H1 (cell line): ENCODE measurements around the gene ZSWIM7. TPM values are rescaled to one million over a fixed set of nuclear protein-coding genes. Genes with fewer than 3 reads are reported as not detected.
"Not testable (repeated sequence)": the region's sequence is repeated elsewhere in the genome, so short reads cannot be mapped to it uniquely, and the experiment has no call there.

ENCODE experiments used
- CTCF ChIA-PET: fragments of 300-600 bp; sonication (Branson Sonifier 250); formaldehyde crosslinking; loops from one replicate; lab custom pipeline; 2021; ENCODE audit not compliant: partially characterized antibody; lab: Charles Lee
- POLR2A ChIA-PET: fragments of 300-600 bp; sonication (Branson Sonifier 250); formaldehyde crosslinking; loops from one replicate; lab custom pipeline; 2021; ENCODE audit warnings: inconsistent platforms; ENCODE audit not compliant: partially characterized antibody; lab: Charles Lee
- DNase-seq, 2 experiments: peaks; one replicate each; pipeline versions ENCODE4 v3.0.0 to v3.0.0-alpha.2; 2010 to 2022; ENCODE audit warnings: low spot score in 2 of 2, low read depth in 1 of 2, mixed read lengths in 1 of 2
- FAIRE-seq: peaks from 2 replicates; lab custom pipeline; 2011; peaks lifted over from hg19 to GRCh38; lab: Jason Lieb, UNC
- H2AFZ ChIP-seq: 2 replicates; pipeline ENCODE4 v1.8.1; 2012; ENCODE audit warnings: low read length, inconsistent platforms
- H2AK5ac ChIP-seq: 2 replicates; pipeline ENCODE4 v1.6.1; 2013; ENCODE audit warnings: low read depth, low read length
- H2BK120ac ChIP-seq: replicated peaks from 2 replicates; pipeline ENCODE3; 2013; ENCODE audit warnings: low read depth, low read length, inconsistent platforms
- H2BK12ac ChIP-seq: 2 replicates; pipeline ENCODE4 v1.6.1; 2013; ENCODE audit warnings: low read depth, low read length
- H2BK15ac ChIP-seq: 2 replicates; pipeline ENCODE4 v1.6.1; 2013; ENCODE audit warnings: low read length
- H2BK20ac ChIP-seq: 2 replicates; pipeline ENCODE4 v1.6.1; 2013; ENCODE audit warnings: low read length
- H2BK5ac ChIP-seq: 2 replicates; pipeline ENCODE4 v1.6.1; 2013; ENCODE audit warnings: low read depth, low read length
- H3K14ac ChIP-seq: 2 replicates; pipeline ENCODE4 v1.6.1; 2013; ENCODE audit warnings: inconsistent platforms; ENCODE audit not compliant: insufficient read length
- H3K18ac ChIP-seq: 2 replicates; pipeline ENCODE4 v1.6.1; 2013; ENCODE audit warnings: low read length; ENCODE audit errors: extremely low read depth
- H3K23ac ChIP-seq: 2 replicates; pipeline ENCODE4 v1.6.1; 2013; ENCODE audit warnings: inconsistent platforms; ENCODE audit not compliant: insufficient read length
- H3K23me2 ChIP-seq: 2 replicates; pipeline ENCODE4 v1.6.1; 2013; ENCODE audit warnings: low read depth, low read length
- H3K27ac ChIP-seq: 2 replicates; pipeline ENCODE4 v1.6.1; 2011; ENCODE audit warnings: low read depth, low read length, inconsistent platforms
- H3K27me3 ChIP-seq, 4 experiments: replicated peaks in 1 of 4; 1 replicate in 1 of 4; 2 replicates in 3 of 4; pipeline versions ENCODE4 v1.6.1 to v1.8.1; 2011 to 2013; ENCODE audit warnings: low read length in 3 of 4, mild to moderate bottlenecking in 3 of 4, inconsistent platforms in 2 of 4, mixed read lengths in 2 of 4, moderate library complexity in 1 of 4; ENCODE audit not compliant: control insufficient read depth in 3 of 4, insufficient read depth in 3 of 4; ENCODE audit errors: extremely low read depth in 1 of 4
- H3K36me3 ChIP-seq, 4 experiments: 2 replicates each; pipeline versions ENCODE4 v1.6.1 to v1.8.1; 2011 to 2013; ENCODE audit warnings: mild to moderate bottlenecking in 4 of 4, low read length in 3 of 4, moderate library complexity in 2 of 4, control low read depth in 1 of 4, inconsistent platforms in 1 of 4; ENCODE audit not compliant: insufficient read depth in 4 of 4, control insufficient read depth in 2 of 4
- H3K4ac ChIP-seq: replicated peaks from 2 replicates; pipeline ENCODE3; 2013; ENCODE audit warnings: low read length, low read depth, mixed read lengths, inconsistent platforms; ENCODE audit not compliant: insufficient read length
- H3K4me1 ChIP-seq, 4 experiments: replicated peaks in 1 of 4; 1 replicate in 1 of 4; 2 replicates in 3 of 4; pipeline versions ENCODE4 v1.6.1 to v1.8.1; 2011 to 2013; ENCODE audit warnings: low read length in 3 of 4, inconsistent platforms in 2 of 4, mixed read lengths in 1 of 4; ENCODE audit not compliant: insufficient read depth in 4 of 4, control insufficient read depth in 3 of 4
- H3K4me2 ChIP-seq, 2 experiments: 2 replicates each; pipeline versions ENCODE4 v1.6.1 to v1.8.1; 2011 to 2013; ENCODE audit warnings: low read depth in 2 of 2, low read length in 2 of 2, control low read depth in 1 of 2, inconsistent platforms in 1 of 2, mild to moderate bottlenecking in 1 of 2; ENCODE audit not compliant: insufficient read depth in 1 of 2
- H3K4me3 ChIP-seq, 4 experiments: fragments of 200-600, 300-600 bp in 1 of 4; sonication (generic), shearing (Covaris generic), sonication (Bioruptor Twin) in 1 of 4; 2 replicates each; pipeline versions ENCODE4 v1.5.1 to v1.8.1; 2011 to 2016; ENCODE audit warnings: low read length in 4 of 4, low read depth in 3 of 4, control low read depth in 2 of 4, inconsistent platforms in 2 of 4, mild to moderate bottlenecking in 2 of 4, mixed read lengths in 1 of 4, moderate library complexity in 1 of 4; ENCODE audit not compliant: insufficient read depth in 2 of 4; ENCODE audit errors: extremely low read depth in 1 of 4
- H3K56ac ChIP-seq: replicated peaks from 2 replicates; pipeline ENCODE3; 2013; ENCODE audit warnings: low read depth, mild to moderate bottlenecking, mixed read lengths, low read length, inconsistent platforms; ENCODE audit not compliant: insufficient read length
- H3K79me1 ChIP-seq: 2 replicates; pipeline ENCODE4 v1.6.1; 2013; ENCODE audit warnings: low read depth, low read length, control low read depth
- H3K79me2 ChIP-seq, 2 experiments: 2 replicates each; pipeline versions ENCODE4 v1.6.1 to v1.8.1; 2012 to 2013; ENCODE audit warnings: low read length in 2 of 2, mild to moderate bottlenecking in 2 of 2, inconsistent platforms in 1 of 2; ENCODE audit not compliant: insufficient read depth in 2 of 2, control insufficient read depth in 1 of 2
- H3K9ac ChIP-seq, 4 experiments: replicated peaks in 1 of 4; 1 replicate in 1 of 4; 2 replicates in 3 of 4; pipeline versions ENCODE4 v1.6.1 to v1.8.1; 2011 to 2013; ENCODE audit warnings: low read depth in 3 of 4, low read length in 3 of 4, control low read depth in 2 of 4, mild to moderate bottlenecking in 2 of 4, moderate library complexity in 2 of 4, inconsistent platforms in 1 of 4; ENCODE audit errors: extremely low read depth in 1 of 4
- H3K9me3 ChIP-seq, 2 experiments: 2 replicates each; pipeline versions ENCODE4 v1.6.1 to v1.8.1; 2012 to 2013; ENCODE audit warnings: mild to moderate bottlenecking in 2 of 2, moderate library complexity in 2 of 2, control low read depth in 1 of 2, inconsistent platforms in 1 of 2, low read depth in 1 of 2, low read length in 1 of 2, mixed read lengths in 1 of 2; ENCODE audit not compliant: insufficient read depth in 2 of 2
- H4K20me1 ChIP-seq, 2 experiments: replicated peaks in 1 of 2; 2 replicates each; pipeline versions ENCODE3 to v1.8.1; 2011 to 2013; ENCODE audit warnings: inconsistent platforms in 2 of 2, low read length in 2 of 2, mild to moderate bottlenecking in 1 of 2; ENCODE audit not compliant: insufficient read depth in 2 of 2, control insufficient read depth in 1 of 2
- H4K5ac ChIP-seq: 2 replicates; pipeline ENCODE4 v1.6.1; 2013; ENCODE audit warnings: low read length, low read depth, mixed read lengths, inconsistent platforms; ENCODE audit not compliant: insufficient read length
- H4K8ac ChIP-seq: 2 replicates; pipeline ENCODE4 v1.8.0; 2013; ENCODE audit warnings: mild to moderate bottlenecking, moderate library complexity, low read length, inconsistent platforms; ENCODE audit not compliant: insufficient read depth; ENCODE audit errors: extremely low read depth
- H4K91ac ChIP-seq: replicated peaks from 2 replicates; pipeline ENCODE3; 2013; ENCODE audit warnings: low read length, mixed read lengths, inconsistent platforms; ENCODE audit not compliant: insufficient read length
- WGBS, 2 experiments: shearing (Covaris generic) in 1 of 2; methylation state at CpG; one replicate each; pipeline versions ENCODE4 v1.1.6 to v1.1.7; 2013 to 2015; ENCODE audit warnings: low lambda C conversion rate in 2 of 2, mixed read lengths in 2 of 2, inconsistent platforms in 1 of 2, low coverage in 1 of 2, missing lambda C conversion rate in 1 of 2; ENCODE audit not compliant: insufficient replicate concordance in 2 of 2, insufficient coverage in 1 of 2, insufficient read length in 1 of 2; ENCODE audit errors: extremely low coverage in 1 of 2, missing lambda C conversion rate in 1 of 2; 5-methylcytosine and 5-hydroxymethylcytosine counted together
- polyA plus RNA-seq, 7 experiments: library from polyadenylated mRNA; depleted of rRNA in 3 of 7; stranded (reverse) in 5 of 7; unstranded in 2 of 7; fragments of >200 nt in 5 of 7; fragments of 200-250 nt in 2 of 7; gene quantifications; 1 replicate in 5 of 7; 2 replicates in 1 of 7; 4 replicates in 1 of 7; pipeline versions ENCODE4 v1.2.1 to v1.2.3, GENCODE V29; 2011 to 2013; ENCODE audit warnings: missing spikeins in 2 of 7, mixed read lengths in 2 of 7
- total RNA-seq: library from RNA; stranded (reverse); fragmentation: NEBNext Ultra II Directional; extraction: Animal tissue kit (Norgen Biotek cat#: 25700); gene quantifications from 2 replicates; pipeline ENCODE4 v1.2.1, GENCODE V29; 2021

ZSWIM7 gene
- total and polyA plus RNA-seq, 2 of the 8 experiments (the other 6 are each of a cell fraction or from before 2014, with no cell fraction given): 39.3 to 57.7 TPM

DNA sequence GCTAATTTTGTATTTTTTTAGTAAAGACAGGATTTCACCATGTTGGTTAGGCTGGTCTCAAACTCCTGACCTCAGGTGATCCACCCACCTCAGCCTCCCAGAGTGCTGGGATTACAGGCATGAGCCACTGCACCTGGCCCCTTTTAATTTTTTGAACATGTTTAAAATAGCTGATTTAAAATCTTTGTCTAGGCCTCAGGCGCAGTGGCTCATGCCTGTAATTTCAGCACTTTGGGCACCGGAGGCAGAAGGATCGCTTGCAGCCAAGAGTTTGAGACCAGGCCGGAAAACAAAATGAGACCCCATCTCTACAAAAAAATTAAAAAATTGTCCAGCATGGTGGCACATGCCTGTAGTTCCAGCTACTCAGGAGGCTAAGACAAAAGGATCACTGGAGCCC lies 63.0 kb downstream of the ZSWIM7 start:
- H4K8ac ChIP-seq, H3K14ac ChIP-seq, H3K79me1 ChIP-seq, H2BK5ac ChIP-seq, H2BK15ac ChIP-seq, H3K18ac ChIP-seq, FAIRE-seq, H3K27me3 ChIP-seq, H3K36me3 ChIP-seq, H2AFZ ChIP-seq, H3K27ac ChIP-seq, H4K20me1 ChIP-seq, H2BK20ac ChIP-seq, H2BK12ac ChIP-seq, H3K79me2 ChIP-seq, H3K4me1 ChIP-seq, H2AK5ac ChIP-seq, H2BK120ac ChIP-seq, DNase-seq, H4K5ac ChIP-seq, H3K23me2 ChIP-seq, H4K91ac ChIP-seq, H3K9me3 ChIP-seq, H3K4me3 ChIP-seq, H3K4me2 ChIP-seq, H3K9ac ChIP-seq, H3K56ac ChIP-seq, H3K4ac ChIP-seq, H3K23ac ChIP-seq: not testable (repeated sequence)
- ChIA-PET CTCF (interaction anchor here (0.8 to 1.5 kb wide), 3 partner anchors 10 to 62 kb away, joined by 3 to 5 read pairs (median 4); no protein-coding TSS in a partner anchor), POLR2A (interaction anchor here (1.5 kb wide), 1 partner anchor 10 kb away, joined by 5 read pairs; no protein-coding TSS in a partner anchor)
- WGBS, 2 experiments: 85% methylated on average over 4 of the region's 4 CpGs; no CpG with 5 or more reads in 1 of the 2 experiments
